Lower lobe of right lung (tissue), 2 donors: ENCODE measurements around the gene ZBTB44. TPM values are rescaled to one million over a fixed set of nuclear protein-coding genes. Genes with fewer than 3 reads are reported as not detected.

Experiments
- ATAC-seq, 2 donors: fragments of 200-7000 bp; cut with Tn5 transposase; one replicate each; pipeline ENCODE4 v1.9.1; 2020 to 2022; ENCODE audit warnings: mild to moderate bottlenecking in 2 of 2, moderate library complexity in 2 of 2
- DNase-seq: peaks from one replicate; pipeline ENCODE4 v3.0.0-alpha.2; 2020
- H3K27ac ChIP-seq: fragments of 200-600 bp; one replicate; pipeline ENCODE4 v1.8.0; 2022
- H3K27me3 ChIP-seq: fragments of 200-600 bp; one replicate; pipeline ENCODE4 v1.8.0; 2022; ENCODE audit warnings: low read depth
- H3K36me3 ChIP-seq: fragments of 200-600 bp; one replicate; pipeline ENCODE4 v1.8.0; 2022; ENCODE audit warnings: mild to moderate bottlenecking
- H3K4me1 ChIP-seq: fragments of 200-600 bp; one replicate; pipeline ENCODE4 v1.8.0; 2022
- H3K4me3 ChIP-seq: fragments of 200-600 bp; one replicate; pipeline ENCODE4 v1.8.0; 2022; ENCODE audit warnings: mild to moderate bottlenecking
- H3K9me3 ChIP-seq: fragments of 200-600 bp; one replicate; pipeline ENCODE4 v1.8.0; 2022
- intact Hi-C: fragments of 100-400 bp; cut with DNase I; formaldehyde crosslinking; loops from one replicate; pipeline ENCODE4 v1.11.0; 2022
- total RNA-seq: library from RNA; stranded (reverse); fragmentation: NEBNext Ultra II Directional; extraction: Animal tissue kit (Norgen Biotek cat#: 25700); gene quantifications from one replicate; pipeline ENCODE4 v1.2.1, GENCODE V29; 2021
- TF ChIP-seq, protein P1 (sequence below): fragments of 200-600 bp; IDR thresholded peaks from one replicate; pipeline ENCODE4 v1.8.0; 2022; ENCODE audit warnings: antibody characterized with exemption, mild to moderate bottlenecking
- donor health status: DM: no; HTN: yes; CAD: no; lungs with severe emphysema.

The ZBTB44 gene
- total RNA-seq, 1 donor from 2014 or later = 59.8 TPM

DNA sequence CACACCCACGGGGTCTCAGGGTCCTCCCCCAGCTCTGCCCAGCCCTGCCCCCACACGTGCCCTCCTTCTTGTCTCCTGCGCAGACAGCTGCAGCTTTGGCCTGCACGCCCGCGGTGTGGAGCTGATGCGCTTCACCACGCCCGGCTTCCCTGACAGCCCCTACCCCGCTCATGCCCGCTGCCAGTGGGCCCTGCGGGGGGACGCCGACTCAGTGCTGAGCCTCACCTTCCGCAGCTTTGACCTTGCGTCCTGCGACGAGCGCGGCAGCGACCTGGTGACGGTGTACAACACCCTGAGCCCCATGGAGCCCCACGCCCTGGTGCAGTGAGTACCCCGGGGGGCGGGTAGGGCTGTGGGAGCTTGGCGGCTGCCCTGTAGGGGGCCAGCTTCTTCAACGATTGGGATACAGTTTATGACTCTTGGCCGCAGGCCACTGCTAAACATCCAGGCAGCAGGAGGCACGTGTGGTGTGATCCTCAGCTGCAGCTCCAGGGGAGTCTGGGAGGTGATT is 124.3 kb downstream of the ZBTB44 start:
- no peak for DNase-seq
- Histone ChIP-seq H3K36me3 (peaks cover 12% of the 10 kb centered on the region), H3K27ac (no peak overlapping the region), H3K27me3 (no peaks in the 10 kb centered on the region), H3K4me3 (no peak overlapping the region), H3K9me3 (no peaks in the 10 kb centered on the region), H3K4me1 (no peaks in the 10 kb centered on the region)
- ATAC-seq = no peak
- TF ChIP-seq, protein P1, sequence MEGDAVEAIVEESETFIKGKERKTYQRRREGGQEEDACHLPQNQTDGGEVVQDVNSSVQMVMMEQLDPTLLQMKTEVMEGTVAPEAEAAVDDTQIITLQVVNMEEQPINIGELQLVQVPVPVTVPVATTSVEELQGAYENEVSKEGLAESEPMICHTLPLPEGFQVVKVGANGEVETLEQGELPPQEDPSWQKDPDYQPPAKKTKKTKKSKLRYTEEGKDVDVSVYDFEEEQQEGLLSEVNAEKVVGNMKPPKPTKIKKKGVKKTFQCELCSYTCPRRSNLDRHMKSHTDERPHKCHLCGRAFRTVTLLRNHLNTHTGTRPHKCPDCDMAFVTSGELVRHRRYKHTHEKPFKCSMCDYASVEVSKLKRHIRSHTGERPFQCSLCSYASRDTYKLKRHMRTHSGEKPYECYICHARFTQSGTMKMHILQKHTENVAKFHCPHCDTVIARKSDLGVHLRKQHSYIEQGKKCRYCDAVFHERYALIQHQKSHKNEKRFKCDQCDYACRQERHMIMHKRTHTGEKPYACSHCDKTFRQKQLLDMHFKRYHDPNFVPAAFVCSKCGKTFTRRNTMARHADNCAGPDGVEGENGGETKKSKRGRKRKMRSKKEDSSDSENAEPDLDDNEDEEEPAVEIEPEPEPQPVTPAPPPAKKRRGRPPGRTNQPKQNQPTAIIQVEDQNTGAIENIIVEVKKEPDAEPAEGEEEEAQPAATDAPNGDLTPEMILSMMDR = no peak
- intact Hi-C loops = no loop called here

DNA sequence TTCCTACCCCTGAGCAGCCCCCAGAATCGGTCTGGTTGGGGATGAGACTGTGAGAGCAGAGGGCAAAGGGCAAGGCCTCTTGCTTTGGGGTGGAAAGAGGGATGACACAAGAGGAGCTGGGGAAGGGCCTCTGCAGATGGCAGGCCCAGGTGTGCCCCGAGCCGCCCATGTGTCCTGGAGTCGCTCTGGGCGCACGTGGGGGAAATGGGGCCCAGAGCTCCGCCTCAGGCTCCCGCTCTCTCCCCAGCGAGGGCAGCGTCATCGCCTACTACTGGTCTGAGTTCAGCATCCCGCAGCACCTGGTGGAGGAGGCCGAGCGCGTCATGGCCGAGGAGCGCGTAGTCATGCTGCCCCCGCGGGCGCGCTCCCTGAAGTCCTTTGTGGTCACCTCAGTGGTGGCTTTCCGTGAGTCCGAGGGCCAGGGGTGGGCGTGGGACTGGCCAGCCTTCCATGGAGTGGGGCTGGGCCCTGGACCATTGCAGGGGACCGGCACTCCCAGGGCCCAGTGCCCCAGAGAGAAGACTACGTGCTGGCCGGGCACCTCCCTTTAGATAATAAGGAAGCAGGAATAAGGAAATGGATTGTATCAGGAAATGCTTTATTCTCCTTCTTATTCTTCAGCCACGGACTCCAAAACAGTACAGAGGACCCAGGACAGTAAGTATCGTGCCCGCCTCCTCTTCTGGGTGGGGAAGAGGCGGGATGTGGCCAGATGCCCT is 125.1 kb downstream of the ZBTB44 start:
- TF ChIP-seq, protein P1 = no peak
- intact Hi-C loops = no loop called here
- H3K9me3 ChIP-seq = no peaks in the 10 kb centered on the region
- H3K36me3 ChIP-seq = peaks cover 6% of the 10 kb centered on the region
- no peak overlapping the region for H3K4me3 ChIP-seq
- no peaks in the 10 kb centered on the region for H3K27me3 ChIP-seq
- ATAC-seq = no peak
- no peak overlapping the region for H3K27ac ChIP-seq
- no peak for DNase-seq
- H3K4me1 ChIP-seq = no peaks in the 10 kb centered on the region

DNA sequence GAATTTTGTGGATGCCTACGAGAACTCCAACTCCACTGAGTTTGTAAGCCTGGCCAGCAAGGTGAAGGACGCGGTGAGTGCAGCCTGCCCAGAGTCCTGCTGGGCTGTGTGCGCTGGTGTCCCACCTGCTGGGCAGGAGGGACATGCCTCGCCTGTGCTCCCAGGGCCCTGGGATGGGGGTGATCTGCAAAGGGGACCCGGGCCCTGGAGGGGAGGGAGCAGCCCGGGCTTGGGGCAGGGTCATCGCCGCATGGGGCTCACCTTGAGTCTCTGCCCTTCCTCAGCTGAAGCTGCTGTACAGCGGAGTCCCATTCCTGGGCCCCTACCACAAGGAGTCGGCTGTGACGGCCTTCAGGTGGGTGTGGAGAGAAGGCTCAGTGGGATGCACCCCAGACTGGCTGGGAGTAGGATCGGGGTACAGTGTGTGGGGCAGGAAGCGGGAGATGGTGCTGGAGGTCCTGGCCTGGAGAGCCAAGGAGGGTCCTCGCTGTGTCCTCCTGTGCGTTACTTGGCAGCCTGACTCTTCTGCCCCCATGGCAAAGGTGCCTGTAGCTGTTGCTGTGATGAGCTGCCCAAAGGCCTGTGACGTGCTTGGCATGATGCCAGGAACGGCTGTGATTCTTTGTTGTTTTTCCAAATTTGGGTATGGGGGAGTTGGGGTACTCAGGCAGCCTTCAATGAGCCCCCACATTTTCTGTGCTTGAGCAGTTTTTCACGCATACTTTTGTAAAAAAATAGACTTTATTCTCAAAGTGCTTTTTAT is 126.0 kb downstream of the ZBTB44 start:
- Histone ChIP-seq H3K4me1 (no peaks in the 10 kb centered on the region), H3K4me3 (no peak overlapping the region), H3K27ac (no peak overlapping the region), H3K27me3 (no peaks in the 10 kb centered on the region), H3K36me3 (peaks cover under 1% of the 10 kb centered on the region), H3K9me3 (no peaks in the 10 kb centered on the region)
- TF ChIP-seq, protein P1 = no peak
- no peak for DNase-seq
- intact Hi-C loops = no loop called here
- ATAC-seq = peak; percentile 19 to 20

DNA sequence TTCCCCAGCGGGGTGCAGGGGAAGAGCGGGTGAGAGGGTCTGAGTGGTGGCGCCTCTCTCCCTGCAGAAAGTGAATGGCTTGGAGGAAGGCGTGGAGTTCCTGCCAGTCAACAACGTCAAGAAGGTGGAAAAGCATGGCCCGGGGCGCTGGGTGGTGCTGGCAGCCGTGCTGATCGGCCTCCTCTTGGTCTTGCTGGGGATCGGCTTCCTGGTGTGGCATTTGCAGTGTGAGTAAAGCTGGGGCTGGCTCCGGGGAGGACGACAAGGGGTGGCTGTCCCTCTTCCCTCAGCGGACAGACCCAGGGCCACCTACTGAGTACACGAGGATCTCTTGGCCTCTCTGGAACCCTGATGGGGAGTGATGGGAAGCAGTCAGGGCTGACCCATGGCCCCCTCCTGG is 126.7 kb downstream of the ZBTB44 start:
- peak in 1 of 2 donors; percentile 20 for ATAC-seq
- intact Hi-C loops = no loop called here

DNA sequence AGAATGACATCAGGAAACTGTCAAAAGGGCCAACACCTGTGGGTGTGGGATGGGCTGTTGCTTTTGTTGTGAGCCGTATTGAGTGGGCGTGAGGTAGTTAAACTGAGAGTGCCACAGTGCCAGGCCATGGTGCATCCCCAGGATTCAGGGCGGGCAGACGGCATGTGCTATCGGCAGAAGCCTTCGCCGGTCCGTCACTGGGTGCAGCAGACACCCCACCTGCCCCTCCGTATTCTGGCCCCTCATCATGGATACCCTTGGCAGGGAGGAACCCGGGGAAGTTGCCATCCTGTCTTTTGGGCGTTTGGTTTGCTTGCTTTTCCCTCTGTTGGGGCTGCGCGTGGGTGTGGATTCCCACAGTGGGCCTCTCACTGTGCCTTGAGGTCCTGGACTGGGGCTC is 127.6 kb downstream of the ZBTB44 start:
- DNase-seq = no peak

More for the DNA sequence above, 126.7 kb downstream of the ZBTB44 start:
- Histone ChIP-seq H3K36me3 (no peaks in the 10 kb centered on the region), H3K27me3 (no peaks in the 10 kb centered on the region), H3K27ac (no peak overlapping the region), H3K4me3 (no peak overlapping the region), H3K4me1 (no peaks in the 10 kb centered on the region), H3K9me3 (no peaks in the 10 kb centered on the region)
- DNase-seq = no peak
- TF ChIP-seq, protein P1 = no peak

More for the DNA sequence above, 127.6 kb downstream of the ZBTB44 start:
- Histone ChIP-seq H3K27ac (no peak overlapping the region), H3K4me3 (no peak overlapping the region), H3K9me3 (no peaks in the 10 kb centered on the region), H3K36me3 (no peaks in the 10 kb centered on the region), H3K4me1 (peaks cover 5% of the 10 kb centered on the region), H3K27me3 (no peaks in the 10 kb centered on the region)
- ATAC-seq = no peak
- TF ChIP-seq, protein P1 = no peak
- intact Hi-C loops = no loop called here
